GM04503 (cell line): Measurements from ENCODE around the gene PRG3.
"Not testable (repeated sequence)": the region's sequence is repeated elsewhere in the genome, so short reads cannot be mapped to it uniquely, and the experiment has no call there.

ENCODE experiments used
- DNase-seq: peaks from one replicate; pipeline ENCODE4 v3.0.0-alpha.2; 2012; ENCODE audit warnings: low read depth

The PRG3 gene

GRCh38 chr11:57408771-57409170 is 27.8 kb upstream of the PRG3 start:
- no peak for DNase-seq

GRCh38 chr11:57407941-57408475 is 27.1 kb upstream of the PRG3 start:
- DNase-seq: no peak

DNA sequence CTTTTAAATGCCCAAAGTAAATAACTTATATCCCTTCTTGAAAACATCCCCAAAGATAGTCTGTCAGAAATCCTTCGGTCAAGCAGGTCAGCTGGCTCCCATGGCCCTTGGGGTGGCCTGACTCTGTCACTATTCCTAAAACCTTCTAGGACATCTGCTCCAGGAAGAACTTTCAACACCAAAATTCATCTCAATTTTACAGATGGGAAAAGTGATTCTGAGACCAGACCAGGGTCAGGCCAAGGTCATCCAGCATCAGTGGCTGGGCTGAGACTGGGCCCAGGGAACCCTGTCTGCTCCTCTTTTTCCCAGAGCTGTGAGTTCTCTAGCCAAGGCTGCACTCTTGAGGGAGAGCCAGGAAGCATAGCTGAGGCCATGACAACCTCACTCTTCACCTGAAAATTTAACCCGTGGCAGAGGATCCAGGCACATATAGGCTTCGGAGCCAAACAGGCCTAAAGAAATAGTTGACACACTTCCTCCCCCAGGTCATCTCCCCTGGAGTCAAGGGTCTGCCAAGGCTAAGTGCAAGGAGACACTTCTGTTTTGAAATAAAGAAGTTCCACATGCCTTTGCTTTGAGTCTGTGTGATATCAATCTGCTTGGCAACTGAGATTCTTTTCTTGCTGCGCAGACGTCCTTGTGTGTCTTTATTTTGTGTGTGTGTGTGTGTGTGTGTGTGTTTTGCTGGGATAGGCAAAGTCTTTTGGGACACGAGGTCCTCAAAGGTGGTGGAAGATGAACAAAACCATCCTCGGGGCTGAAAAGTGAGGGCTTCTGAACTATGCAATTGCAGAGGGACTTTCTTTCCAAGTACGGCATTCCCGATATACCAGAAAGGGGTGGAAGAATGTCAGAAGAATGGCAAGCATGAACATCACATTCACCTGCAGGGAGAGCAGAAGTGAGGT is 26.3 kb upstream of the PRG3 start:
- no peak for DNase-seq

GRCh38 chr11:57406337-57406904 is 25.5 kb upstream of the PRG3 start:
- DNase-seq: no peak

GRCh38 chr11:57405271-57405860 is 24.4 kb upstream of the PRG3 start:
- no peak for DNase-seq

DNA sequence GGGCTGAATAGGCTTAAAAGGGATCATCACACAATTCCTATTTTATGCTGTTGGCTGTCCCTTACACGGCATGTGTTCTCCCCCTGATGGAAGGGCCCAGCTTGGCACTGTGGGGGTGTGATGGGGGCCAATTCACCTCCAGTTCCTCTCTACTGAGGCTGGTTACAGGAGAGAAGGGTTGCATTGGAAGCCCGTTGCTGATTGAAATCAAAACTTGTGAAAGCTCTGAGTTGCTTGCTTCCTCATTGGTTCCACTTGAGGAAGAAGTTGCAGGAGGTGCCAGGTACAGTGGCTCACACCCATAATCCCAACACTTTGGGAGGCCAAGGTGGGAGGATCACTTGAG is 22.8 kb upstream of the PRG3 start:
- no peak for DNase-seq

GRCh38 chr11:57403003-57403801 is 22.3 kb upstream of the PRG3 start:
- not testable (repeated sequence) for DNase-seq

- DNase-seq: no peak
These were observed 21.4 kb upstream of the PRG3 start for GRCh38 chr11:57402188-57403002.

DNA sequence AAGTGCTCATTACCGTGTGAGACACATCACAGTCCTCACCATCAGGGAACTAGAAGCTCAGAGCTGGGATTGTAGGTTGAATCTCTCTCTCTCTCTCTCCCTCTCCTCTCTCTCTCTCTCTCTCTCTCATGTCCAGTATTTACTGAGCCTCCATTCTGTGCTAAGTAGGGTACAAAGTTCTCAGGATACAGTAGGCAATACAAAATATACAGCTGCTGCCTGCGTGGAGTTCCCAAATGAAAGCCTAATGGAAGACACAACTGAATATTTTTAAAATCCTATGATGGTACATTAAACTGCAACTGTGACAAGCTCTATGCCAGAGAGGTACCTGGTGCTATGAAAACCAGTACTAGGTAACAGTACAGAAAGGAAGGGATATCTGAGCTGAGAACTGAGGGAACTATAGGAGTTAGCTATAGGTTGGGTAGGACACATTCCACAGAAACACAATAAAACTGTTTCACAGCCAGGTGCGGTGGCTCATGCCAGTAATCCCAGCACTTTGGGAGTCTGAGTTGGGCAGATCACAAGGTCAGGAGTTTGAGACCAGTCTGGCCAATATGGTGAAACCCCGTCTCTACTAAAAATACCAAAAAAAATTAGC is 19.1 kb upstream of the PRG3 start:
- DNase-seq: no peak

DNA sequence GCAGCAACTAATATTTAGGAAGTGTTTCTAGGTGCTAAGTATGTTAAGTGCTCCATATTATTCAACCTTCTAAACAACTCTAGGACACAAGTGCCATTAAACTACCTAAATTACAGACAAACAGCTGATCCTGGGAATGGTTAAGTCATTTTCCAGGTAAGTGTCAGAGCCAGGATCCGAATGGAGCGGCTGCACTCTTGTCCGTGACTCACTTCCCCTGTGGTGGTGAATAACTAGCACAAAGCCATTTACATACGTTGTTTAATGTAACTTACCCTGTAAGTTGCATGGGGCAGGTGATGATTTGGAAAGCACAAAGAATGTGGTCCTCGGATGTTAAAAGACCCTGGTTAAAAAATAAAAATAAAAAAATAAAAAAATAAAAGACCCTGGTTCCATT is 18.3 kb upstream of the PRG3 start:
- DNase-seq: no peak

- DNase-seq: no peak
These were observed 16.5 kb upstream of the PRG3 start for GRCh38 chr11:57397394-57397990.

GRCh38 chr11:57396744-57397143 is 15.8 kb upstream of the PRG3 start:
- DNase-seq: no peak

DNA sequence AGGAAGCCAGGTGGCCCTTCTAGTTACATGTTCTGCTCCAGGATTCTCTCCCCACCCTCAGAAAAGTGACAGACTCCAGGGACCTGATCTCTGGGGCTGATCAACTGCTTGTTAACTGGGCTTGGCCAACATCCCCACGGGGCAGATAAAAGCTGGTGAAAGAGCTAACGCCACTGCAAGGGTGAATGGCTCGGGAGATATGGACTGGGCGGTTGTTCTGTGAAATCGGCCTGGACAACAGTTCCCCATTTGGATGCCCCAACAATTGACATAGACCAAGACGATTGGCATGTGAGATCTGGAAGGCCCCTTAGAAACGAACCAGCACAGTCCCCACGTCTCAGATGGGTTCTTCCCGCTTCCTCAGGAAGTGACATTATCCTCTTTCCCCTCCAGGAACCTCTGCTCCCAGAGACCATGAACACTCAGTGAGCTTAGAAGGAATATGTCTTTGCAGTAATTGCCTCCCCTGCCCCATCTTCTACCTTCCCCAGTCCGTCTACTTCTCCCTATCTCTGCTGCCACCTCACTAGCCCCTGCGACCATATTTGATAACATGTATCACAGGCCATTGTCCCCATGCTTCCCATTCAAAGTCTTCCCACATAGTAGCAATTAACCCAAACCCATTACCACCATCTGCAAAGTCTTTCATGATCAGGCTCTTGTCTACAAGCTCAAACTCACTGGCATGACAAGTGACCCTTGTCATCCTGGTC is 15.1 kb upstream of the PRG3 start:
- no peak for DNase-seq

GRCh38 chr11:57394203-57394965 is 13.4 kb upstream of the PRG3 start:
- no peak for DNase-seq

DNA sequence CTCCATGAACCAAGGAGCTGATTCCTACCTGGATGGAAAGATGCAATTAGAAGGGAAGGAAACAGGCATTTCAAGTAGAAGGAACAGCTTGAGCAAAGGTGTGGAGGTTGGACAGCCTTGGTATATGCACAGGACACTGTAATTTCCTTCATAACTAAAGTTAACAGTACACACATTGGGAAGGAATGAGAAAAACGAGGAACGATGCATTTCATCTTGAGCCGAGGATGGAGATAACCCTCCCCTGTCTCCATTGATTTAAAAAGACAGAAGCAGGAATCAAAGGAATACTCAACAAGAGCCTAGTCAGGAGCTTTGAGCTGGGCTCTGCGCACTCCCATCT is 11.8 kb upstream of the PRG3 start:
- no peak for DNase-seq

- DNase-seq: no peak
These were observed 11.3 kb upstream of the PRG3 start for GRCh38 chr11:57392066-57392762.

DNA sequence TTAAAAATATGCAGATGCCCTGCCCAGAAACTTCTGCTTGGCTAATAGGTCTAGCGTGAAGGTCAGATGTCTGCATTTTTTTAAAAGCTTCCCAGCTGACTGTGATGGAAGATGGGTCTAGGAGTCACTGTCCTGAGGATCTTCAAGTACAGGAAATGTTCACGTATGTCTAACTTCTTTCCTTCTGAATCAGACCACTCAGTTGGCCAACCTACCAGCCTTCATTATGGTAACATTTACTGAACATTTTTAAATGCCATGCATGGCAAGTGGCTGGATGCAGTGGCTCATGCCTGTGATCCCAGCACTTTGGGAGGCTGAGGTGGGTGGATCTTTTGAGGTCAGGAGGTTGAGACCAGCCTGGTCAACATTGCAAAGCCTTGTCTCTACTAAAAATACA is 10.6 kb upstream of the PRG3 start:
- no peak for DNase-seq

DNA sequence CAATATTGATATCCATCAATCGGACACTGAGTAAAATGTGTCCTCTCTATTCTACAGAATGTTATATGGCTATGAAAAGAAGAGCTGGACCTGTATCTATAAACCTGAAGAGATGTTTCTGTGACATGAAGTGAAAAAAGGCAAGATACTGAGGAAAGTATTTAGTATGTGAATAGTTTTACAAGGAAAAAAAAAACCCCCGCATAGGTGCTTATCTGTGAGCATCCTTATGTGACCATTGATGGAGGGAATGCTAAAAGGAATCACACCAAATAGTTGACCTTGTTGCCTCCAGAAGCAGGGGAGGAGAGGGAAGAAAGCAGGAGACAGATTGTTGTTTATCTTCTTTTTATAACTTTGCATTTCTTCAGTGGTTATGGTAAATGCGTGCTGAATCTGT is 10.2 kb upstream of the PRG3 start:
- DNase-seq: no peak

GRCh38 chr11:57390535-57390934 is 9.6 kb upstream of the PRG3 start, which contains the start of gene PRG2:
PRG2 (minus strand) TSS chr11:57390650; CDS start chr11:57389944, 706 bp downstream.
- DNase-seq: no peak
